ENCODE results near the gene BARD1. TPM values are rescaled to one million over a fixed set of nuclear protein-coding genes. Genes with fewer than 3 reads are reported as not detected.

Gene BARD1
- total RNA-seq, 1 experiment from 2014 or later = 43.2 TPM

- Mint-ChIP-seq H3K36me3 (ENCODE audit: insufficient read depth, unreplicated experiment) (no peaks in the 10 kb centered on the region), H3K4me3 (ENCODE audit: low read depth, unreplicated experiment) (no peak overlapping the region), H3K9me3 (ENCODE audit: low read depth, unreplicated experiment) (no peaks in the 10 kb centered on the region), H3K4me1 (ENCODE audit: low read depth, unreplicated experiment) (no peaks in the 10 kb centered on the region), H3K27me3 (ENCODE audit: unreplicated experiment) (no peaks in the 10 kb centered on the region), H3K27ac (ENCODE audit: unreplicated experiment) (no peak overlapping the region)
- BruUV-seq (replicated peaks) = no TSS peak
- intact Hi-C loops (cut with micrococcal nuclease; ENCODE audit: unreplicated experiment) = no loop called here
- no peak for TF ChIP-seq CTCF (IDR thresholded peaks at IDR 0.05; ENCODE audit: unreplicated experiment)
- CTCF ChIA-PET = no interaction called here
- no peak for DNase-seq
Observed at GRCh38 chr2:214839464-214839863, 30.0 kb upstream of the BARD1 start.

- no peak for DNase-seq
- CTCF ChIA-PET = interaction anchor here (0.5 to 0.6 kb wide), 2 partner anchors 31 to 347 kb away, joined by 3 to 7 read pairs; no protein-coding TSS in a partner anchor
- Mint-ChIP-seq H3K27me3 (ENCODE audit: unreplicated experiment) (no peaks in the 10 kb centered on the region), H3K36me3 (ENCODE audit: insufficient read depth, unreplicated experiment) (no peaks in the 10 kb centered on the region), H3K4me3 (ENCODE audit: low read depth, unreplicated experiment) (no peak overlapping the region), H3K4me1 (ENCODE audit: low read depth, unreplicated experiment) (no peaks in the 10 kb centered on the region), H3K9me3 (ENCODE audit: low read depth, unreplicated experiment) (no peaks in the 10 kb centered on the region), H3K27ac (ENCODE audit: unreplicated experiment) (no peak overlapping the region)
- intact Hi-C loops (cut with micrococcal nuclease; ENCODE audit: unreplicated experiment) = no loop called here
- TF ChIP-seq CTCF (IDR thresholded peaks at IDR 0.05; ENCODE audit: unreplicated experiment) = no peak
- BruUV-seq (replicated peaks) = no TSS peak
Observed at GRCh38 chr2:214837466-214837865, 28.0 kb upstream of the BARD1 start.

- CTCF ChIA-PET = no interaction called here
- no peak for DNase-seq
- no peaks in the 10 kb centered on the region for H3K4me1 Mint-ChIP-seq (ENCODE audit: low read depth, unreplicated experiment)
- H3K9me3 Mint-ChIP-seq (ENCODE audit: low read depth, unreplicated experiment) = no peaks in the 10 kb centered on the region
- H3K27ac Mint-ChIP-seq (ENCODE audit: unreplicated experiment) = no peak overlapping the region
- no peak overlapping the region for H3K4me3 Mint-ChIP-seq (ENCODE audit: low read depth, unreplicated experiment)
- no peaks in the 10 kb centered on the region for H3K36me3 Mint-ChIP-seq (ENCODE audit: insufficient read depth, unreplicated experiment)
- H3K27me3 Mint-ChIP-seq (ENCODE audit: unreplicated experiment) = no peaks in the 10 kb centered on the region
- BruUV-seq (replicated peaks) = no TSS peak
- no peak for TF ChIP-seq CTCF (IDR thresholded peaks at IDR 0.05; ENCODE audit: unreplicated experiment)
- intact Hi-C loops (cut with micrococcal nuclease; ENCODE audit: unreplicated experiment) = no loop called here
Observed at GRCh38 chr2:214836568-214836967, 27.1 kb upstream of the BARD1 start.

DNA sequence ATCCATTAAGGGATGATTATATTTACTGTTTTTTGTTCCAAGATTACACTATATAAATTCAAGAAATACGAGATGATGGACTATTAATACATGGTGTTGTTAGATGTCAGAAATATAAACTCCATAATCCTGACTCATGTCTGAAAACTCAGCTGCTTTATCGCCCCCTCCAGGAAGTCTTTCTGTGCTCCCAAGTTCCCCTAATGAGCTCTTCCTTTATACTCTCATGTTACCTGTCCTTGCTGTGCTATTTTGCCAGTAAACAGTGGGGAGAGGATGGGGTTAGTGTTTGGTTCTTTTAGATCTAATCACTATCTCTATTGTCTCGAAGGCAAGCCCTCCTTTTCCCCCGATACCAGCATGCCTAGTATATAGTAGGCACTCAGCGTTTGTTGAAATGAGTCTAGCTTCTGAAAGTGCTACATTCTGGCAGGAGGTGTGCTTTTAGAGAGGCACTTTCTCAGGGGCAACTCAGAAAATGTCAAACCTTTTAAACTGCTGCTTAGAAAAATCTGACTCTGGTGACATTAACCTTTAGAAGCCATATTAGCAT, 21.4 kb upstream of the BARD1 start:
- no peaks in the 10 kb centered on the region for H3K36me3 Mint-ChIP-seq (ENCODE audit: insufficient read depth, unreplicated experiment)
- TF ChIP-seq CTCF (IDR thresholded peaks at IDR 0.05; ENCODE audit: unreplicated experiment) = peak; percentile 26
- no peak overlapping the region for H3K27ac Mint-ChIP-seq (ENCODE audit: unreplicated experiment)
- no peaks in the 10 kb centered on the region for H3K27me3 Mint-ChIP-seq (ENCODE audit: unreplicated experiment)
- intact Hi-C loops (cut with micrococcal nuclease; ENCODE audit: unreplicated experiment) = loop anchor here (2.0 kb wide), 1 partner anchor 518 kb away; no protein-coding TSS in a partner anchor
- H3K4me3 Mint-ChIP-seq (ENCODE audit: low read depth, unreplicated experiment) = no peak overlapping the region
- no peaks in the 10 kb centered on the region for H3K4me1 Mint-ChIP-seq (ENCODE audit: low read depth, unreplicated experiment)
- DNase-seq = no peak
- H3K9me3 Mint-ChIP-seq (ENCODE audit: low read depth, unreplicated experiment) = no peaks in the 10 kb centered on the region
- no TSS peak for BruUV-seq (replicated peaks)
- CTCF ChIA-PET = interaction anchor here (1.0 kb wide), 1 partner anchor 23 kb away, joined by 3 read pairs; no protein-coding TSS in a partner anchor

All from Calu3 (cell line).